ENCODE measurements around the gene SYNJ2BP.
"Not testable (repeated sequence)": the region's sequence is repeated elsewhere in the genome, so short reads cannot be mapped to it uniquely, and the experiment has no call there.

The SYNJ2BP gene

GRCh38 chr14:70416725-70417349 is at the start of gene SYNJ2BP:
Gene SYNJ2BP (minus strand): TSS chr14:70417090. CDS start chr14:70416963, 127 bp downstream.
- Histone ChIP-seq H3K9ac (ENCODE audit: low read length) (peak within 1 kb of the TSS; percentile 7), H3K4me3 (ENCODE audit: low read length) (peak within 1 kb of the TSS; percentile 72), H3K27me3 (ENCODE audit: control insufficient read depth, insufficient read depth, low read length) (no peaks in the 10 kb centered on the region), H3K36me3 (ENCODE audit: control insufficient read depth, insufficient read depth, low read length) (peaks cover 2% of the 10 kb centered on the region), H3K4me1 (ENCODE audit: control insufficient read depth, insufficient read depth, low read length) (peaks cover 3% of the 10 kb centered on the region), H3K27ac (ENCODE audit: low read depth, low read length) (peak within 1 kb of the TSS; percentile 3)

DNA sequence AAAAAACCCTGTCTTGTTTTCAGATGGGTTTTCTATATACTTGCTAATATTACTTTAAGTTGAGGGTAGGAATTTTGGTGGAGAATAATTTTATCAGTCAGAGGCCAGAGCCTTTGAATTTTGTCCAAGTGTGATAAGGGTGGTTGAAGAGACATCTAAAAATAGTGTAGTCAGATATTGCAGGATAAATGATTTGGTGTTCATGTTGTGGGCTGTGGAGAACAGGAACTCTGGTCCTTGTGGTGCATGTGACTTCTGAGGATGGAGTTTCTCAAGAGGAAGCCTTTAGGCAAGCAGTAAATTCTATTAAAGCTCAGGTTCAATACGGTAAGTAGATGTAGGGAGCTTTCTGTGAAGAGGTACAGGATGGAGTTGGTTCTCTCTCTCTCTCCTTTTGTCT is 37.8 kb upstream of the SYNJ2BP start:
- H3K9ac ChIP-seq (ENCODE audit: low read length) = no peak overlapping the region
- H3K27ac ChIP-seq (ENCODE audit: low read depth, low read length) = no peak overlapping the region
- H3K4me1 ChIP-seq (ENCODE audit: control insufficient read depth, insufficient read depth, low read length) = no peaks in the 10 kb centered on the region
- H3K36me3 ChIP-seq (ENCODE audit: control insufficient read depth, insufficient read depth, low read length) = no peaks in the 10 kb centered on the region
- no peaks in the 10 kb centered on the region for H3K27me3 ChIP-seq (ENCODE audit: control insufficient read depth, insufficient read depth, low read length)
- H3K4me3 ChIP-seq (ENCODE audit: low read length) = no peak overlapping the region

GRCh38 chr14:70451874-70452273 is 35.0 kb upstream of the SYNJ2BP start, which contains the start of gene ADAM21:
Gene ADAM21 (plus strand): TSS chr14:70452174. CDS start chr14:70457500, 5,326 bp downstream.
- Histone ChIP-seq H3K9ac (ENCODE audit: low read length) (no peak within 1 kb of the TSS), H3K36me3 (ENCODE audit: control insufficient read depth, insufficient read depth, low read length) (no peaks in the 10 kb centered on the region), H3K27ac (ENCODE audit: low read depth, low read length) (no peak within 1 kb of the TSS), H3K27me3 (ENCODE audit: control insufficient read depth, insufficient read depth, low read length) (no peaks in the 10 kb centered on the region), H3K4me1 (ENCODE audit: control insufficient read depth, insufficient read depth, low read length) (no peaks in the 10 kb centered on the region), H3K4me3 (ENCODE audit: low read length) (no peak within 1 kb of the TSS)

DNA sequence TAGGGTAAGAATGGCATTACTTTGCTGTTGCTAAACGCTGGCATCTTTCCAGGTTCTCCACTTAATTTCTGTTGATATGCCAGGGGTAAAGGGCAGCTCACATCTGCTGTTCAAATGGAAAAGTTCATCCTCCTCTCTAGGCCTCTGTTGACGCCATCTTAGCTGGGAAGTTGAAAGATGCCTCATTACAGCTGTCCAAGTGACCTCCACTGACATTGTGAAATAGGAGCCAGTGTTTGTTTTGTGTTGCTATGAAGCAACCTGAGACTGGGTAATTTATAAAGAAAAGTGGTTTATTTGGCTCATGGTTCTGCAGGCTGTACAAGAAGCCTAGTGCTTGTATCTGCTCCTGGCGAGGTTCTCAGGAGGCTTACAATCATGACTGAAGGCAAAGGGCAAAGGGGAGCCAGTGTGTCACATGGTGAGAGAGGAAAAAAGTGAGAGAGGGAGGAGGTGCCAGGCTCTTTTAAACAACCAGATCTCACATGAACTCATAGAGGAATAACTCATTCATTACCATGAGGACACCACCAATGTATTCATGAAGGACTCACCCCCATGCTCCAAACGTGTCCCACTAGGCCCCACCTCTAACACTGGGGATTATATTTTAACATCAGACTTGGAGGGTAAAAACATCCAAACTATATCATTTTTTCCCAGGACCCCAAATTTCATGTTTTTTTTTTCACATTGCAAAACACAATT is 31.9 kb upstream of the SYNJ2BP start:
- no peak overlapping the region for H3K9ac ChIP-seq (ENCODE audit: low read length)
- no peaks in the 10 kb centered on the region for H3K36me3 ChIP-seq (ENCODE audit: control insufficient read depth, insufficient read depth, low read length)
- H3K27me3 ChIP-seq (ENCODE audit: control insufficient read depth, insufficient read depth, low read length) = no peaks in the 10 kb centered on the region
- H3K27ac ChIP-seq (ENCODE audit: low read depth, low read length) = no peak overlapping the region
- no peak overlapping the region for H3K4me3 ChIP-seq (ENCODE audit: low read length)
- H3K4me1 ChIP-seq (ENCODE audit: control insufficient read depth, insufficient read depth, low read length) = no peaks in the 10 kb centered on the region

- Histone ChIP-seq H3K36me3 (ENCODE audit: control insufficient read depth, insufficient read depth, low read length) (no peaks in the 10 kb centered on the region), H3K27me3 (ENCODE audit: control insufficient read depth, insufficient read depth, low read length) (no peaks in the 10 kb centered on the region), H3K9ac (ENCODE audit: low read length) (no peak overlapping the region)
Observed at GRCh38 chr14:70442750-70443149, 25.9 kb upstream of the SYNJ2BP start.

GRCh38 chr14:70441641-70442040 is 24.8 kb upstream of the SYNJ2BP start:
- H3K27me3 ChIP-seq (ENCODE audit: control insufficient read depth, insufficient read depth, low read length) = no peaks in the 10 kb centered on the region
- H3K27ac ChIP-seq (ENCODE audit: low read depth, low read length) = no peak overlapping the region
- H3K36me3 ChIP-seq (ENCODE audit: control insufficient read depth, insufficient read depth, low read length) = no peaks in the 10 kb centered on the region
- no peaks in the 10 kb centered on the region for H3K4me1 ChIP-seq (ENCODE audit: control insufficient read depth, insufficient read depth, low read length)
- no peak overlapping the region for H3K9ac ChIP-seq (ENCODE audit: low read length)
- no peak overlapping the region for H3K4me3 ChIP-seq (ENCODE audit: low read length)

More at GRCh38 chr14:70442750-70443149, 25.9 kb upstream of the SYNJ2BP start:
- Histone ChIP-seq H3K4me3 (ENCODE audit: low read length) (no peak overlapping the region), H3K4me1 (ENCODE audit: control insufficient read depth, insufficient read depth, low read length) (no peaks in the 10 kb centered on the region), H3K27ac (ENCODE audit: low read depth, low read length) (no peak overlapping the region)

GRCh38 chr14:70436867-70437266 is 20.0 kb upstream of the SYNJ2BP start:
- Histone ChIP-seq H3K9ac (ENCODE audit: low read length) (no peak overlapping the region), H3K4me3 (ENCODE audit: low read length) (no peak overlapping the region), H3K27me3 (ENCODE audit: control insufficient read depth, insufficient read depth, low read length) (no peaks in the 10 kb centered on the region), H3K4me1 (ENCODE audit: control insufficient read depth, insufficient read depth, low read length) (no peaks in the 10 kb centered on the region), H3K27ac (ENCODE audit: low read depth, low read length) (no peak overlapping the region), H3K36me3 (ENCODE audit: control insufficient read depth, insufficient read depth, low read length) (no peaks in the 10 kb centered on the region)

DNA sequence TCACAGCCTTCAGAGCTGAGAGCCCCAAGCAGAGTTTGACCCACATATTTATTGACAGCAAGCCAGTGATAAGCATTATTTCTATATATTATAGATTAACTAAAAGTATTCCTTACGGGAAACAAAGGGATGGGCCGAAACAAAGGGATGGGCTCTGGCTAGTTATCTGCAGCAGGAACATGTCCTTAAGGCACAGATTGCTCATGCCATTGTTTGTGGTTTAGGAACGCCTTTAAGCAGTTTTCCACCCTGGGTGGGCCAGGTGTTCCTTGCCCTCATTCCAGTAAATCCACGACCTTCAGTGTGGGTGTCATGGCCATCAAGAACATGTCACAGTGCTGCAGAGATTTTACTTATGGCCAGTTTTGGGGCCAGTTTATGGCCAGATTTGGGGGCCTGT is 9.7 kb upstream of the SYNJ2BP start:
- not testable (repeated sequence) for H3K9ac ChIP-seq (ENCODE audit: low read length); H3K27ac ChIP-seq (ENCODE audit: low read depth, low read length); H3K36me3 ChIP-seq (ENCODE audit: control insufficient read depth, insufficient read depth, low read length); H3K4me1 ChIP-seq (ENCODE audit: control insufficient read depth, insufficient read depth, low read length); H3K27me3 ChIP-seq (ENCODE audit: control insufficient read depth, insufficient read depth, low read length); H3K4me3 ChIP-seq (ENCODE audit: low read length)

- H3K36me3 ChIP-seq (ENCODE audit: control insufficient read depth, insufficient read depth, low read length) = no peaks in the 10 kb centered on the region
- no peak overlapping the region for H3K9ac ChIP-seq (ENCODE audit: low read length)
- no peaks in the 10 kb centered on the region for H3K27me3 ChIP-seq (ENCODE audit: control insufficient read depth, insufficient read depth, low read length)
- H3K4me3 ChIP-seq (ENCODE audit: low read length) = no peak overlapping the region
- no peaks in the 10 kb centered on the region for H3K4me1 ChIP-seq (ENCODE audit: control insufficient read depth, insufficient read depth, low read length)
- H3K27ac ChIP-seq (ENCODE audit: low read depth, low read length) = no peak overlapping the region
Observed at GRCh38 chr14:70425354-70425753, 8.5 kb upstream of the SYNJ2BP start.

- Histone ChIP-seq H3K27ac (ENCODE audit: low read depth, low read length) (no peak overlapping the region), H3K27me3 (ENCODE audit: control insufficient read depth, insufficient read depth, low read length) (no peaks in the 10 kb centered on the region), H3K4me3 (ENCODE audit: low read length) (no peak overlapping the region), H3K36me3 (ENCODE audit: control insufficient read depth, insufficient read depth, low read length) (no peaks in the 10 kb centered on the region), H3K4me1 (ENCODE audit: control insufficient read depth, insufficient read depth, low read length) (no peaks in the 10 kb centered on the region), H3K9ac (ENCODE audit: low read length) (no peak overlapping the region)
Observed at GRCh38 chr14:70422538-70422937, 5.6 kb upstream of the SYNJ2BP start.

GRCh38 chr14:70419270-70419931 is 2.5 kb upstream of the SYNJ2BP start:
- H3K27me3 ChIP-seq (ENCODE audit: control insufficient read depth, insufficient read depth, low read length); H3K36me3 ChIP-seq (ENCODE audit: control insufficient read depth, insufficient read depth, low read length); H3K27ac ChIP-seq (ENCODE audit: low read depth, low read length); H3K9ac ChIP-seq (ENCODE audit: low read length); H3K4me1 ChIP-seq (ENCODE audit: control insufficient read depth, insufficient read depth, low read length); H3K4me3 ChIP-seq (ENCODE audit: low read length): not testable (repeated sequence)

DNA sequence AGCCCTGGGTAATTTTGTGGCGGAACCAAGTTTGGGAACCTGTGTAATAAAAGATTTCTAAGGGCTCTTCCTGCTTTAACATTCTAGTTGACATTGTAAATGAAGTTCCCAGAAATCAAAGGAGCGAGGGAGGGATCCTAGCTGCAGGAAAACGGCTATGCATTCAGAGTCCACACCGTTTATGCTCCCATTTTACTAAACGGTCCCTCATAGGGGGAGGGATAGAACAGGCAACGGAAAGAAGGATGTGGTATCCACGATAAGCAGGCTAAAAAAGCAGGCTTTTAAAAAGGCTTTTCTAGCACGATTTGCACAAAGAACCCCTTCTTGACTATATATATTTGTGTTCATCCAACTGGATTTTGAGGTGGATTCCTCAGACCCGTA is 559 bp downstream of the SYNJ2BP start:
- no peaks in the 10 kb centered on the region for H3K27me3 ChIP-seq (ENCODE audit: control insufficient read depth, insufficient read depth, low read length)
- no peak overlapping the region for H3K27ac ChIP-seq (ENCODE audit: low read depth, low read length)
- H3K4me1 ChIP-seq (ENCODE audit: control insufficient read depth, insufficient read depth, low read length) = peaks cover 3% of the 10 kb centered on the region
- peaks cover 6% of the 10 kb centered on the region for H3K36me3 ChIP-seq (ENCODE audit: control insufficient read depth, insufficient read depth, low read length)
- H3K4me3 ChIP-seq (ENCODE audit: low read length) = peak overlapping the region; percentile 72
- peak overlapping the region; percentile 7 for H3K9ac ChIP-seq (ENCODE audit: low read length)

Measured in rectal smooth muscle tissue (tissue), 1 donor.